NCI-H2107 (cell line): Measurements from ENCODE around the gene DDX10.
"Not testable (repeated sequence)": the region's sequence is repeated elsewhere in the genome, so short reads cannot be mapped to it uniquely, and the experiment has no call there.

ENCODE experiments used
- DNase-seq: peaks from one replicate; lab custom pipeline; 2025; lab: John Stamatoyannopoulos, UW

The DDX10 gene

DNA sequence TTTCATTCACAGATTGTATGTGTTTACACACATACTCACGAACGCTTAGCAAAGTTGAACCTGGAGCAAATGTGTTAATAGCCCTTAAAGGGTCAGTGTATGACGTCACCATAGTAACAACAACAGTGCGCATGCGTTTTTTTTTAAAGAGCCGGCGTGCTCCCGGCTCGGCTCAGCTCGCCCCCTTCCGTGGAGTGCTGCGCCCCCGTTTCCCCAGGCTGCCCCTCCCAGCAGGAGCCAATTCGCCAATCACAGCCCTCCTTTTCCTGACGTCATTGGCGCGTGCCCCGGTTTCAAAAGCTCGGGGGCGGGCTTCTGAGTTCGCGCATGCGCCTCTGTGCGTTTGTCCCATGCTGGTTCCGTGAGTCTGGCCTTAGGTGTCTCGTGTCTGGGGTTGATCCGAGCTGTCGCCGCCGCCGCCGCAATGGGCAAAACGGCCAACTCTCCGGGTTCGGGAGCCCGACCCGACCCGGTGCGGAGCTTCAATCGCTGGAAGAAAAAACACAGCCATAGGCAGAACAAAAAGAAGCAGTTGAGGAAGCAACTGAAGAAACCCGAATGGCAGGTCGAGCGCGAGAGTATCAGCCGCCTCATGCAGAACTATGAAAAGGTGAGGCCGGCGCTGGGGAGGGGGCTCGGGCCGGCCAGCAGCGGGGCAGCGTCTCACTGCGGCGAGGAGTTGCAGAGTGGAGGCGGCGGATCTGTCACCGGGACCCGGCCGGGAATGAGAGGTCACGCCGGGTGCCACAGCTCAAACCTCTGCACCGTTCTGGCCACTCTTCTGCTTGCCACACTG, at the start of gene DDX10:
DDX10 (plus strand) TSS at position 340 of the 796 bp plus-strand sequence; CDS start at position 425, 85 bp downstream.
- peak; percentile 95 for DNase-seq

- DNase-seq = no peak
Measured at GRCh38 chr11:108616549-108616948, 48.3 kb upstream of the DDX10 start.

- DNase-seq = no peak
Measured at GRCh38 chr11:108617055-108617454, 47.8 kb upstream of the DDX10 start.

DNA sequence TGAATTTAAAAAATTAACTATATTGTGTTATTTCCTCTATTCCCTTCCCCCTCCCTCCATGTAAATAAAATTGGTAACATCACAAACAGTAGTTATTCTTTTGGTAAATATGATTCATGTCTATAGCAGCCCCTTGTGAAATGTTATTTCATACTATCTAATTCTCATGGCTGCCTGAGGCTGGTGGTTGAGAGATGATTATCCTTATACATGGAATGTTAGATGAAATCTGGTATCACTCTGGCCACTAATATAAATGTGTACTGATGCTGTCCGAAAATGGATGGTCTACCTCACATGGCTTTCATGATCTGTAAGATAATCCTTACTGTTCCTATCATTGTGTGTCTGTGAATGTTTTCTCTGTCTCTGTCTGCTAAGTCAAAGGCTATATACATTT, 46.3 kb upstream of the DDX10 start:
- DNase-seq = no peak

- no peak for DNase-seq
Measured at GRCh38 chr11:108620958-108621772, 43.7 kb upstream of the DDX10 start.

DNA sequence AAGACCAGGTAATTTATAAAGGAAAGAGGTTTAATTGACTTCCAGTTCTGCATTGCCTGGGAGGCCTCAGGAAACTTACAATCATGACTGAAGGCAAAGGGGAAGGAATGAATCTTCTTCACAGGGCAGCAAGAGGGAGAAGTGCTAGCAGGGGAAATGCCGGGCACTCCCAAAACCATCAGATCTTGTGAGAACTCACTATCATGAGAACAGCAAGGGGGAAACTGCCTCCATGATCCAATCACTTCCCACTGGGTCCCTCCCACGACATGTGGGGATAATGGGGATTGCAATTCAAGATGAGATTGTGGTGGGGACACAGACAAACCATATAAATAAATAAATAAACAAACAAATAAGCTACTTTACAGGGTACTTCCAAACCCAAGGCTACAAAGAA, 42.5 kb upstream of the DDX10 start:
- no peak for DNase-seq

DNA sequence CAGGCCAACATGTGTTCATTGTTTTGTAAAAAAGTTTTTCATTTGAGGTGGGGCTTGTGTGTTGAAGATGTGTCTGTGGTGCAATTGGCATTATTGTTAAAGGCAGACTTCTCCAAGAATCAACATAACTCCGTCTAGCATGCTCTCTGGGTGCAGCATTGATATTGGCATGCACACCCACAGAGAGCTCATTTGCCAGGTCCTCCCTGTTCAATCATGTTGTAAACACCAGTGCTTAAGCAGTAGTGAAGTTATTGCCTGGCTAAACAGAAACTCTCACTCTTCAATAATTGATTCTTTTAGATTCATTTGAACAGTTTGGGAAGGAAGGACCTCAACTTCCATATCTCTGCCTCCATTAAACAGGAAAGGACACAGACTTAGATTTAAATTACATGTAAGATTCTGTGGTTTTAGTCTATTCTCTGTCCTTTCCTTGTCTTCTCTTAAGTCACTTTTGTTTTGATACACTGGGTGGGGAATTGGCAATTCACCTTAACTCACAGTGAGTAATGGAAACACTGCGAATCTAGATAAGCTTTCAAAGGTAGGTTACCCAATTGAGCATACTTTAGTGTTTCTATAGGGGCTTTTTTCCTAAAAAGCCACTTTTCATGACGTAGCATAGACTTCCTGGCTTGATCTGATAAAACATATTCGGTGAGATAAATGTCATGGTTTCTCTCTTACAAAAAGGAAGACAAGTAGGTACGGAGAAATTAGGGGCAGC, 40.5 kb upstream of the DDX10 start:
- no peak for DNase-seq

DNA sequence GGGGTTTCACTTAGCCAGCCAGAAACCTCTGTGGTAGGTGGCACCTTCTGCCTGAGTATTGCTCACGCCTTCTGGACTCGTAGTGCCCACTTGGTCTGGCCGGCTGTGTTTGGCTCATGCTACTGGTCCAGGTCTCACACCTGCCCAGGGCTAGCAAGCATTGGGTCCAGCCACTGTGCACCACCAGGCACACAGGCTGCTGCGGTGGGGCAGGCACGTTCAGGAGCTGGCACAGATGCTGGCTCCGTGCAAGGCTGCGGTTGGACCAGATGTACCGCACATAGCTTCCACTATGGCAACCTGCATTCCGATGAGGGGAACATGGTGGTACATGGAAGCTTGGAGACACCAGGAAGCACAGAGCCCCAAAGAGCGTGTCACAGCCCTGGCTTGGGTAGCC, 36.5 kb upstream of the DDX10 start:
- no peak for DNase-seq

- no peak for DNase-seq
Measured at GRCh38 chr11:108628812-108629211, 36.1 kb upstream of the DDX10 start.

GRCh38 chr11:108629274-108629673, 35.6 kb upstream of the DDX10 start:
- DNase-seq = no peak

DNA sequence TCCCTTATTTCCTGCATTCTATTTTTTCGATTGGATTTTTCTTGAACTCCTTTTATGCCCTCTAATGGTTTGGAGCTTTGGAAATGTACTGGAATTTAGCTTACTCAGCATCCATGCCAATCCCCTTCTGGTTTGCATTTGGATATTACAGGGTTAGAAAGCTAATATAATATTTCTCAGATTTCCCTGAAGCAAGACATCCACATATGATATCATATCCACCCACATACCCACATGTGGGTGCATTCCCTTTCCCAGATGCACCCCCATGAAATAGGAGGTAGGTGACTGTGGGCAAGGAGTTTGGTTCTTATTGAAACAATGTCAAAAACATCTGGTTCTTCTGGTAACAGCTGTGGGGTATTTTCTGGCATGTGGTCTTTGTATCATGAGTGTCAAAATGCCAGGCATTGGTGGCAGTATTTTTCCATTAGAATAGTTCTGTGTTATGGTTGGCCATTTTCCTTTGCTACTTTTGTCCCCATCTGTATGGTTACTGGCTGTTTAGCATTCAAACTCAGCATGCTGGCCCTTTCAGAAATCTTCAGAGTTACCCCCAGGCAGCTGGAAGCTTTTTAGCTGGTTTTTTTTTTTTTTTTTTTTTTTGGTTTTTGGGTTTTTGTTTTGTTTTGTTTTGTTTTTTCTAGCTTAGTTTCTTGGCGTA, 32.7 kb upstream of the DDX10 start:
- no peak for DNase-seq

GRCh38 chr11:108635106-108635505, 29.8 kb upstream of the DDX10 start:
- DNase-seq = no peak

- DNase-seq = no peak
Measured at GRCh38 chr11:108636222-108636621, 28.6 kb upstream of the DDX10 start.

- no peak for DNase-seq
Measured at GRCh38 chr11:108639146-108639545, 25.7 kb upstream of the DDX10 start.

GRCh38 chr11:108641752-108642151, 23.1 kb upstream of the DDX10 start:
- not testable (repeated sequence) for DNase-seq

DNA sequence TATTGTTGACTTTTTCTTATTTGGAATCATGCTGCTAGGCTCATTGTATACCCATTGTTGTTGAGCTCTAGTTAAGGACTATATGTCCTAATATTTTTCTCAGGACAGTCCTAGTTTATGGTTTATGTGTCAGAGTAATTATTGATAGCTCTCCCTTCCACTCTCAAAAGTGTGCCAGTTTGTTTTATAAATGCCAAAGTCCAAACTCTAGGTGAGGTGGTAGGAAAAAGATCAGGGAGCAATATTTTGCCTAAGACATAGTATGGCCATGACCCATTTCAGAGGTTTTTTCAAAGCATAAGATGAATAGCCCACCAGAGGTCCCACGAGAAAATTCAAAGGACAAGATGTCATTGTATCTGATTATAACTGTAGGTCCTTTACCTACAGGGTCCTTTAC, 20.9 kb upstream of the DDX10 start:
- DNase-seq = no peak

- DNase-seq = no peak
Measured at GRCh38 chr11:108645970-108646369, 18.9 kb upstream of the DDX10 start.

DNA sequence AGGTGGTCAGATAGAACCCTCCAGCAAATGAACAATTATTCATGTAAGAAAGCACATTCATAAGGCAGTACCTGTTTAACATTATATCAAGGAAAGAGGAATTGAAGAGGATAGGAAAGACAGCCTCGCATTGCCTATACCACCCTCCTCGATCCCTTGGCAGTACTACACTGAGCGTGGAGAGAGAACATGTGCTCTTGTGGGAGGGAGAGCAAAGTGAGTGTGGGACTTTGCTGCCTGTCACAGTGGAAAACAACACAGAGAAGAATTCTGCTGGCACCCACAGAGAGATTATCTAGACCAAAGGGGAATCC, 17.5 kb upstream of the DDX10 start:
- no peak for DNase-seq

DNA sequence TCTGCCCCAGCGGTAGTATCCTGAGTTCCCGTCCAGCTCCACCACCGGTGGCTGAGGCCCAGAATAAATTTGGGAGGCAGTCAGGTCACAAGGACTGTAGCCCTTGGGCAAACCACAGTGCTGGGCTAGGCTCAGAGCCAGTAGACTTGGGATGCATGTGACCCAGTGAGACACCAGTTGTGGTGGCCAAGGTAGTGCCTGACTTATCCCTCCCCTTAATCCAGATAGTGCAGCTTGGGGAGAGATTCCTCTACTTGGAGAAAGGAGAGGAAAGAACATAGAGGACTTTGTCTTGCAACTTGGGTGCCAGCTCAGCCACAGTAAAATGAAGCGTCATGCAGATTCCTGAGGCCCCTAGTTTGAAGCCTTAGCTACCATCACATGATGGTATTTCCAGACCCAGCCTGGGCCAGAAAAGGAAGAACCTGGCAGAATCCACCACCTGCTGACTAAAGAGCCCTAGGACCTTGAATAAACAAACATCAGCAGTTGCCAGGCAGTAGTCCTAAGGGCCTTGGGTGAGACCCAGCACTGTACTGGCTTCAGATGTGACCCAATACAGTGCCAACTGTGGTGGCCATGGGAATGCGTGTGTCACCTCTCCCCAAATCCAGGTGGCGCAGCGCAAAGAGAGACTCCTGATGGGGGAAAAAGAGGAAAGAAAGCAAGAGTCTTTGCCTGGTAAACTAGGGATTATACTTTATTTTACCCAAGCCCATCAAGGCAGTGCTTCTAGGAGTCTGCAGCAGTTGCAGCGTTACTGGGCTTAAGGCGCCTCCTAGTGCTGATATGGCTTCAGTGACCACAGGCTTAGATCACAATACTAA, 17.0 kb upstream of the DDX10 start:
- peak; percentile 4 for DNase-seq

- no peak for DNase-seq
Measured at GRCh38 chr11:108648528-108648885, 16.4 kb upstream of the DDX10 start.

DNA sequence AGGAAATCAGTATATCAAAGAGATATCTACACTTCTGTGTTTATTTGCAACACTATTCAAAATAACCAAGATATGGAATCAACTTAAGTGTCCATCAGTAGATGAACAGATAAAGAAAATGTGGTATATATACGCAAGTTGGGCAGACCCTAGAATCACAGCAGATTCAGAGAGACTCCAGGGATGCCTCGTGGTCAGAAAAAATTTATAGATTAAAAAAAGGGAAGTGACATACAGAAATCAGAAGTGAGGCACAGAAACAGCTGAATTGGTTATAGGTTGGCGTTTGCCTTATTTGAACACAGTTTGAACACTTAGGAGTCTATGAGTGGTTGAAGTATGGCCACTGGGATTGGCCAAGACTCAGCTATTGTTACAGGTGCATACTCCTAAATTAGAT, 10.8 kb upstream of the DDX10 start:
- DNase-seq = not testable (repeated sequence)
